Skin epidermis (tissue), 12 donors: ENCODE measurements around the gene TAPT1.
"Not testable (repeated sequence)": the region's sequence is repeated elsewhere in the genome, so short reads cannot be mapped to it uniquely, and the experiment has no call there.

Experiments used
- H3K27ac ChIP-seq, 21 experiments: fragments of 200-600 bp; sonication (generic) in 11 of 21; one replicate each; pipeline ENCODE4 v1.5.0; 2020; ENCODE audit warnings: mild to moderate bottlenecking in 3 of 21, inconsistent platforms in 2 of 21, moderate library complexity in 2 of 21
- H3K4me3 ChIP-seq, 7 experiments: fragments of 200-600 bp; sonication (generic) in 2 of 7; one replicate each; pipeline ENCODE4 v1.5.0; 2020; ENCODE audit warnings: inconsistent platforms in 2 of 7, mild to moderate bottlenecking in 2 of 7, moderate library complexity in 1 of 7

Gene TAPT1

DNA sequence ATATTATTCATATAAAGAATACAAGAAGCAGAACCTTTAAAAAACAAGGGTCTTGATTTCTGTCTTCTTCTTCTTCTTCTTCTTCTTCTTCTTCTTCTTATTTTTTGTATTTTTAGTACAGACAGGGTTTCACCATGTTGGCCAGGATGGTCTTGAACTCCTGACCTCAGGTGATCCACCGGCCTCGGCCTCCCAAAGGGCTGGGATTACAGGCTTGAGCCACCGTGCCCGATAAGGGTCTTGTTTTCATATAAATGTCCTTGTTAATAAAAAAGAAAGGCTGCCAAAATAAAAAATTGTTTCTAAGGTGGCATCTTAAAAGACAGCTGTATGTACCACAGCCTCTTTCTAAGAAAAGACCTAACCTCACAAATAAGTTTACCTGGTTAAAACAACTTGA, 31.5 kb downstream of the TAPT1 start:
- not testable (repeated sequence) for H3K4me3 ChIP-seq, H3K27ac ChIP-seq

DNA sequence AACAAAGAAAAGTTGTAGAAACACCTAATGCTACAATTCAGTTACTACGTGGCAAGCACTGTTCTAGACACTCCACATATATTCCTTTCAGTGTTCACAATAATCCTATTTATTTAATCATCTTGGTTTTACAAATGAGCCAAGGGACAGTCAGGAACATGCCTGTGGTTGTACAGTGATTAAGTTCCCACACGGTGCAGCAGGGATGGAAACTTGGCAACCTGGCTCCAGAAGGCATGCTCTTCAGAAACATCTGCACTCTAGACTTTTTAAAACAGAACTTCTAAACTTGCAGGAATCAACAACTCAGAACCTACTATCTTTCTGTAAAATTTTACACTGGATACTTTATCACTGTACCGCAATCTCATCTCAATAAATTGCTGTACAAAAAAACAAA, 32.1 kb downstream of the TAPT1 start:
- no peak overlapping the region for H3K27ac ChIP-seq
- H3K4me3 ChIP-seq = no peak overlapping the region

DNA sequence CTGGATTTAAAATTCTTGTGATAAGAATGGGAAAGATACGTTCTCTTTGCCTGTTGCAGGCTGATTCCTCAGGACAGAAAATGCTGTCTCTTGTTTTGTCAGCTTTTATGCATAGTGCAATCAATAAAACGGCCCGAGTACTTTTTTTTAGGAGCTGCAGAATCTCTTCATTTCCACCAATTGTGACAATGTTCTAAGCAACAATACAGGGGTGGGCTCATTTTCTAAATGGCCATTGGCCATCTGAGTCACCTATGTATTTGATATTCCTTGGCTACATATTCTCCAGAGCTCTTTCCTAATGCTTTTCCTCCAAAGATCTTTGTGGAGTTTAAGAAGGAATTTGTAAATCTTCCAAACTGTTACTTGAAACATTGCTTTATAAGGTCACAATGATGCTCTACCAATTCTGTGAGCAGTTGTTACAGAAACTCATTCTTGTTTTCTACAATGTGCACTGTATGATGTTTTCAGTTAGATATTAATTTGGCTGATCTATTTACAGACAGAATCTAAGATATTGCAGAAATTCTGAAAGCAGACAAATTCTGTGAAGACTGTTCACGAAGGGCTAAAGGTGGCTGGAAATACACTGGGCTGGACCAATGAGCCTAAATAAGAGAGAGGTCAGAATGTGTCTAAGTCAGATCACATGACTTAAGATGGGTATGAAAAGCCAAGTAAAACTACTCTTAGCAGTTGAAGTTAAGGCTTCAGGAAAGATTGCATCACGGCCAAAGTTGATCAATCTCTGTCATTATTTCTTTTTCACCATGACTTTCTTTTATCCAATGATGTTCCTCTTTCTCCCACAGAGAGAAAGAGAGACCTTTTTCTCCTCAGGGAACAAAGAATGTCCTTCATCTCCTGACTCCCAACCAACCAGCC, 33.4 kb downstream of the TAPT1 start:
- no peak overlapping the region for H3K27ac ChIP-seq
- no peak overlapping the region for H3K4me3 ChIP-seq

DNA sequence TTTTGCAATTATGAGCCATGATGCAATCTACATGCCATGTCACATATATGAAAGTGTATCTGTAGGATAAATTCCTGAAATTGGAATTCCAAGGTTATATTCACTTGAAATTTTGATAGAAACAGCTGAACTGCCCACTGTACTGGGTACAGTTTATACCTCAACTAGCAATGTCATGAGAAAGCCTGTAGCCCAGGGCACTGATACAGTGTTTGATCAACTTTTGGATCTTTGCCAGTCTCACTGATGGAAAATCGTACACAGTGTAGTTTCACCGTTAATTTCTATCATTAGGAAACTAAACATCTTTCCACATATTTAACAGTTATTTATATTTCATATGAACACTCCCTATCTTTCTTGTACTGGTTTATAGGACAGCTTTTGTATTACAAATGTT, 34.2 kb downstream of the TAPT1 start:
- Histone ChIP-seq H3K4me3 (no peak overlapping the region), H3K27ac (no peak overlapping the region)

DNA sequence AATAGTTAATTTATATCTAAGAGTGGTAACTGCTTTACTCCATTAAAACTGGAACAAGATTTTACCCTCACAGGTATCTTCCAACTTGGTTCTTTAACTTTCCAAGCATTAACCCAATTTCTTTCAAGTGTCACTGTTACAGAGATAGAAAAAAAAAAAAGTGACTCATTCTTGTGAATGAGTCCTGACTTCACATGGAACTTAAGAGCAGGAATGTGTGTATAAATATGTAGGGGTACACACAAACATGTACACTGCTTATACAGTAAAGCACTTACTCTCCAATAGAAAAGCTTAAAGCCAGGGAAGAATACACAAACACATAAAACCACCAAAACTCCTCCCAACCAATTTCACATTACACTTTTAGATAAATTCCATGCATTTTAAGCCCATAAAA, 38.8 kb downstream of the TAPT1 start:
- H3K27ac ChIP-seq = no peak overlapping the region
- H3K4me3 ChIP-seq = no peak overlapping the region

DNA sequence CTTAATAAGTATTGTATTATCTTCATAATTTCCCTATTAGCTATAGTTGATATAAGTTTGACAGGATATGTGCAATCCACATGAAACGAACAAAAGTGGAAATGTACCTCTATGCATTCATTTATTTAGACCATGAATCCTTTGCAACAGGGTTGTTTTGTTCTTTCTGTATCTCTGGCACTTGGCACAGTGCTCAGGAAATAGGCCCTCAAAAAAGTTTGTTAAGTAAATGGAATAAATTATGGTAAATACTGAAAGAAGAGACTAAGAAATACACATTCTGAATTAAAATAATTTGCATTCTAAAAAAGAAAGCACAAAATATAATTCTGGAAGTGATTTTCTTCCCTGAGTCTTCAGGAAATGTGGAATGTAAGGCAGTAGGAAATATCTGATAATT, 39.3 kb downstream of the TAPT1 start:
- Histone ChIP-seq H3K27ac (no peak overlapping the region), H3K4me3 (no peak overlapping the region)

DNA sequence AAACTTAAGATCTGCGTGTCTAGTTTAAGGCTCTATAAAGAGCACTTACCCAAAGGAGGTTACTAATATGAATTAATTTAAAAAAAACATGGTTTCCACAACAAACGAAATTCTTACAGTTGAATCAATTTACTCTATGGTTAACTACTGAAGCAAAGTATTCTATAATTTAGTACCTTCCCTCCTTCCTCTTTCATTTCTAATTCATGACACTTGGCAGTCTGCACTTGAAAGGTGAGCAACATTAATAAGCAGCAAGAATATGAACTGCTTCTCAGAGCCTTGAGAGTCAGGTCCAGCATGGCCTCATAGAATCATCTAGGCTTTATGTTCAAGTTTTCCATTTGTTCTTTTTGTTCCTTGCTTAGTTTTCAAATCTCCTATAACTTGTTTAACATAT, 42.7 kb downstream of the TAPT1 start:
- Histone ChIP-seq H3K4me3 (no peak overlapping the region), H3K27ac (no peak overlapping the region)

DNA sequence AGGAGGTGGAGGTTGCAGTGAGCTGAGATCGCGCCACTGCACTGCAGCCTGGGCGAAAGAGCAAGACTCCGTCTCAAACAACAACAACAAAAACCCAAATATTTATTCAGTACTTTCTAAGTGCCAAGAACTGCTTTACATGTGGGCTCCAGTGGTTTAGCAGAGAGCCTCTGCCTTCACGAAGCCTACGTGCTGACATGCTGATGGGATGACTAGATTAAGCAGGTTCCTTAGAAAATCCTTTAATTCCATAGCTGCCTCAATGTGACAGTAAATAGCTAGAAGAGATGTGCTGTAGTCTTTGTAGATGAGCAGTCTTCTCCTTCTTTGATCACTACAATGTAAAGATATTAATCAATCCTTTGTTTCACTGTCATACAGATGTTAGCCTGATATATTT, 49.6 kb downstream of the TAPT1 start:
- no peak overlapping the region for H3K27ac ChIP-seq
- H3K4me3 ChIP-seq = no peak overlapping the region

DNA sequence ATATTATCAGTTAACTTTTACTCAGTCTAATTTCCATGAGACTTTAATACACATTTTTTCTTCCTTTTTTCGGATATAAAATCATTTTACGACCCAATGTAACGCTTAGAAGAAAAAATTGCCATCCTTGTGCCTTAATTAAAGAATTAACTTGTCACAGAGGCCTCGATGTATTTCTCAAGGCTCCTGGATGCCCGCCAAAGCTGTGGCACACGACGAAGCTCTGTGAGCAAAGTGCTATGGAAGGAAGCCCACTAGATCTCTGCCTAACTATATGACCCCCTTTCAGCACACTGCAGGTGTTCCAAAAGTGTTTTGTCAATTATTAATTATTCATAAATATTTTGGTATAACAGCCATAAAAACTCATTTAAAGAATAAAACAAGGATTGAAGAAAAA, 54.4 kb downstream of the TAPT1 start:
- Histone ChIP-seq H3K4me3 (no peak overlapping the region), H3K27ac (no peak overlapping the region)

DNA sequence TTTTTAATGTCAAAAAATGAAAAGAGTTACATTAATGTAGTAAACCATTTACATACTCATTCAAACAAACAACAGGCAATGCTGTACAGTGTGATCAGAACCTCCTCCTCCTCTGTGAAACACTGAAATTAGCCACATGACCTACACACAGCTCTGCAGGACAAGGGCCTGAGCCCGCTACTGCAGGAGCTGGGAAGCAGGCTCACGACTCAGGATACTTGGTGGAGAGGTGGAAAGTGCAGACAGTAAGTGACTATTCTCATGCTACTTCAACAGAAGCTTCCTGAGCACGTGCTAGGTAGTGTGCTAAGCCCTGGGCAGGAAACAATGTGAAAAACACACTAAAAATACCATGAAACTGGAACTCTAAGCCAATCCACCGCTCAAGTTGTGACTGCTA, 56.8 kb downstream of the TAPT1 start:
- Histone ChIP-seq H3K27ac (no peak overlapping the region), H3K4me3 (no peak overlapping the region)

DNA sequence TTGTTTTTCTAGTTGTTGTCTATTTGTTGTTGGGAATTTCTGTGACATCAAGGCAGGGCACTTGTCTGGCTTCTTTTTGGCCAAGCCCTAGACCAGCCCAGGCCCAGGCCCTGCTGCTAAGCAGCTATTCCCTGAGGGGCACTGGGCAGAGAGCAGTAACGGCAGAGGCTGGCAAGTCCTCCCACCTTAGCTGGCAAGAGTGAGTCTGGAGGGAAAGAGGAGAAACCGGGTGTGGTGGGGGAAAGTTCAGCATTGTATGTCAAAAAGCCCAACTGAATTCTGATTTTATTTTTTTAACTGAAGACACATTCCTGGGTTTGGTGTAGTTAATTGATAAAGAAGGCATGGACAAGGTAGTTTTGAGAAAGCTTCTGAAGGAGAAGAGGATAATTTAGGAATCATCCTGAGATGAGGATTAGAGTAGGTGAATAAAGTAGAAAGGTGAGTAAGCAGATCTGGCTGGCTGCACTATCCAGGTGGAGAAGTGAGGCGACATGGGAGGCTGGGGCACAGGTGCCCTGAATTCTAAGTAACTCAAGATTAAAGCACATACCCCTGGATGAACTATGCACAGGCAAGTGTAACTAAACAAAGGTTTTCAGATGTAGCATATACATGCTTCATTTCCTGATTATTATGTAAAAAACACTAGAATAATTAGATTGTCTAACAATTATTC, 57.4 kb downstream of the TAPT1 start:
- H3K27ac ChIP-seq = no peak overlapping the region
- no peak overlapping the region for H3K4me3 ChIP-seq

DNA sequence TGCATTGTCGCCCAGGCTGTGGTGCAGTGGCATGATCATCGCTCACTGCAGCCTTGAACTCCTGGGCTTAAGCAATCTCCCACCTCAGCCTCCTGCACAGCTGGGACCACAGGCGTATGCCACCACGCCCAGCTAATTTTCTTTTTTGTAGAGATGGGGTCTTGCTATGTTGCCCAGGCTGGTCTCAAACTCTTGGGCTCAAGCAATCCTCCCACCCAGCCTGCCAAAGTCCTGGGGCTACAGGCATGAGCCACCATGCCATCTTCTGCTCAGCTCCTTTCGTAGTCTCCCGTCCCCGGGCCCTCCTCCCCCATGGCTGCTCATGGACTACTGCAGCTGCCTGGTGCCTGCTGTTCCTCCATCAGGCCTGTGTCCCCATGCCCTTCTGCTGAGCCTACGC, 58.1 kb downstream of the TAPT1 start:
- no peak overlapping the region for H3K4me3 ChIP-seq
- H3K27ac ChIP-seq = no peak overlapping the region

DNA sequence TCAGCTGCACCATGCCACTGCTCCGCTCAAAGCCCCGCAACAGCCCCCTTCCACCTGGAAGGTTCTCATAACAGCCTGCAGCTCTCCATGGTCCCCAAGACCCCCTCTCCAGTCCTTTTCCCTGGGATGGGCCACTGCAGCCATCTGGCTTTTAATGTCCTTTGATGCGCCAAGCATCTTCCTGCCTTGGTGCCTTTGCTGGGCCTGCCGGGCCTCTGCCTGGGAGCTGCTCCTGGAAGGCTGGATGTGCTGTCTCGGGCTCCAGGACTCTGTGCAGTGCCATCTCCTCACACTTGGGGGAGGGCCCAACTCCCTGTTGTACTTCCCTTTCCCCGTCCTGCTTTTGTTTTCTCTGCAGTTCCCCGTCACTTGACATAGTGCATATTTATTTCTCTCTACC, 60.3 kb downstream of the TAPT1 start:
- Histone ChIP-seq H3K4me3 (no peak overlapping the region), H3K27ac (no peak overlapping the region)

DNA sequence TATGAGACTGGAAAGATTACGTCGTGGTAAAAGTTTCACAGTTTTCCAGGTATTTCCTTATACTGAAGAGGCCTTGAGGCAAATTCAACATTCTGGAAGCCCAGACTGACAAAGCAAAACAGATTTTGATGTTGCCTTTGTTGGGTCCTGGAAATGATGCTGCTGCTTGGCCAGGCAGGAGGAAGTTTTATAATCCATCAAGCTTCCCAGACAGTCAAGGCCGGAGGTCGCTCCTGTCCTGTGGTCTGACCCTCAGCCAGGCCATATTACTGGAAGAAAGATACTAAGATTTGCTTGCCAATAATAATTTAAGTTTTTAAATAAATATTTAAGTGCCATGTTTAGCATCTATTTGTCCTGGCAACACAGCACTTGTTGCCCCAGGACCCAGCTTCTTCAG, 63.4 kb downstream of the TAPT1 start:
- no peak overlapping the region for H3K4me3 ChIP-seq
- H3K27ac ChIP-seq = no peak overlapping the region

DNA sequence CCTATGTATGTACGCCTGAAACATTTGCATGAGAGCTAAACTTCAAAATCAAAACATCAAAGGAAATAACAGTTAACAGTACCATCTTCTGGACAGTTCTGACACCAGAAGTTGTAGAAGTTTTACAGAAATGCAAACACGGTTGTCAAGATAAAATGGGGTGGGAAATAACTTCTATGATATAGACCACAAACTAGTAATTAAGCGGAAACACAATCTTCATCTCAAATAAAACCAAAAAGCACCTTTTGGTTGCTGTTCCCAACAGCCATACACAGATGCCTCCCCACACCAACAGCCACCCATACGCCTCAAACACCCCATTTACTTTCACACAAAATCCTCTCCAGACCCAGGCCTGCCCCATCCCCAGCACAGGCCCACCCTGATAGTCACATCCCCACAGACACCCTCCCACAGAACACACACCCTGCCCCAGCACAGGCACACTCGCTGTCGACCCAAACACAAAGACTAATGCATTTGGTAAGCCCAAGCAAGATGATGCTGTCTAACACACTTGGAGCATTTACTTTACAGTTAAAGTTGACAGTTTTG, 64.3 kb downstream of the TAPT1 start:
- Histone ChIP-seq H3K27ac (no peak overlapping the region), H3K4me3 (no peak overlapping the region)

DNA sequence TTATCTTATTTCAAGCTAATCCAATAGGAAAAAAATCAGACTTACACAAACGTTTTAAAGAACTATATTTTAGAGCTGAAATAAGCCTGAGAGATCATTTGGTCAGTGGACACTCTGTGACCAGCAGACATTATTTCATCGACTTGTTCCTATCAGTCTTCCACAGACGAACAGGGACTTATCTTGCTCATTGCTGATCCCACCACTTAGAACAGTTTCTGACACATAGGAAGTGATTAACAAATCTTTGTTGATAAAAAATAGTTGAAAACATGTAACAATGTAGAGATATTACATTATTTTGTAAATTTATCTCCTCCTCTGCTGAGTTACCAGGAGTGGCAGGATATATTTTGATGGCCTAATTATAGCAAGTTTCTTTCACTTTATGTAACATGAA, 65.8 kb downstream of the TAPT1 start:
- Histone ChIP-seq H3K4me3 (no peak overlapping the region), H3K27ac (no peak overlapping the region)

DNA sequence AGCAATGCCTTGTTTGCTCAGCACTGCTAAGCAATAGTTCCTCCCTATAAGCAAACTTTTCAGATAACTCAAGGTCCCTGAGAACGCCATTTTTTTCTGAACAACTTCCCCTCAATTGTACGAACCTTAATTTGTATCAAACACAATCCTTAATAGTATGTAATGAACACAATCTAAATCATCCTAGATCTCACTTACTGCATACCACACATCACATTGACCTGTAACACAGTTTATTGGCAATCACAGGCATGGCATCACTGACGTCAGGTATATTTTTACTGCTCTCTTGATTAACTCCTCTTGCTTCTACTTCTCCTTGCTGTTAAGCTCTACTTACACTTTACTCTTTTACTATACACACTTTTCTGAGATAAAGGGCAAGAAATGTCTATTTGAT, 67.0 kb downstream of the TAPT1 start:
- H3K27ac ChIP-seq = no peak overlapping the region
- no peak overlapping the region for H3K4me3 ChIP-seq

DNA sequence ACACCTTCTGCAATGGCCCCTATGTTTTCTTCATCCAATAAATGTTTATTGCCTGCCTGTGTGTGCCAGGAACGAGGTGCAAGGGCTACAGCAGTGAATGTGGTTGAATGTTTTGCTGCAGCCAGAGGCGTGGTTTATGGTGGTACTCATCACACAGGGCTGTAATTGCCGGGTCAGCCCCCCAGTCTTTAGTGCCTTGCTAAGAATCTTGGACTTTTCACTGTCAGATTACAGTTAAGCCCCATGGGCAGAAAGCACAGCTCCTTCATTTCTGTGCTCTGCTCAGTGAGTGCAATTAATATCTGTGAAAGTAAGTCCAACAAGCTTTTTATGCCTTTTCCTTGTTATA, 67.8 kb downstream of the TAPT1 start:
- H3K4me3 ChIP-seq = no peak overlapping the region
- no peak overlapping the region for H3K27ac ChIP-seq

DNA sequence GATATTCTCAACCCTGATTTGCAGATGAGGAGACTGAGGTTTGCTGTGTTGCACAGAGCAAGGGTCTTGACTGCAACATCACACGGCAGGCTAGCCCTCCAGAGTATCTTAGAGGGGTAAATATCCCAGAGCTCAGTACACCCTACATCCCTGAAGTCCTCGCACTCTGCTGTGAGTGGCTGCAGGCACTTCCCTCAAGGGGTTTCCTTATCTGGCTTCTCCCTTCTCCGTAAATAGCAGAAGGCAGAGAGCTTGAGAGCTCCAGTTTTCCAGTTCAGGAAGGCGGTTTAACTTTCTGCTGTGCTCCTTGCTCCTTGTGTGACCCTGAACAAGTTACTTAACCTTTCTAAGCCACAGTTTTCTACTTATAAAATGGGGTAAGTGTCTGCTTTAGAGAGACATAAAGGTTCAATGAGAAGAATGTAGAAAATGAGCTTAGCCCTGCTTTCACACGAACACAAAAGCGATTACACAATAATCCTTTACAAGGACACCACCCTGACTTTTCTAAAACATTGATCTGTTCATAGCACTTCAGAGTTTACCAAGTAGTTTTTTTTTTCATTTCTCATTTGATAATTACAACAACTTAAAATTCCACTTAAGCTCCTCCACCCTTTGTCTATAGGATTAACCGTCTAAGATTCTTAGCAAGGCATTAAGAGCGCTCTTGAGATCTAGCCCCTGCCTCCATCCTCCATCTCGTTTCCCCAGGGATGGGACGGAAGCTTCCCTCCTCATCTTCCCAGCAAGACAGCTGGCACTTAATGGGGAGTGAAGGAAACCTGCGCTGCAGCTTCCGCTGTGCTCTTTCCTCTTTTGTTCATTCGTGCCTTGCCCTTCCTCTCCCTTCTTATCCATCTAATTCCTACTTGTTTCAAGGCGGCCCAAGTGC, 68.4 kb downstream of the TAPT1 start:
- Histone ChIP-seq H3K27ac (no peak overlapping the region), H3K4me3 (no peak overlapping the region)

DNA sequence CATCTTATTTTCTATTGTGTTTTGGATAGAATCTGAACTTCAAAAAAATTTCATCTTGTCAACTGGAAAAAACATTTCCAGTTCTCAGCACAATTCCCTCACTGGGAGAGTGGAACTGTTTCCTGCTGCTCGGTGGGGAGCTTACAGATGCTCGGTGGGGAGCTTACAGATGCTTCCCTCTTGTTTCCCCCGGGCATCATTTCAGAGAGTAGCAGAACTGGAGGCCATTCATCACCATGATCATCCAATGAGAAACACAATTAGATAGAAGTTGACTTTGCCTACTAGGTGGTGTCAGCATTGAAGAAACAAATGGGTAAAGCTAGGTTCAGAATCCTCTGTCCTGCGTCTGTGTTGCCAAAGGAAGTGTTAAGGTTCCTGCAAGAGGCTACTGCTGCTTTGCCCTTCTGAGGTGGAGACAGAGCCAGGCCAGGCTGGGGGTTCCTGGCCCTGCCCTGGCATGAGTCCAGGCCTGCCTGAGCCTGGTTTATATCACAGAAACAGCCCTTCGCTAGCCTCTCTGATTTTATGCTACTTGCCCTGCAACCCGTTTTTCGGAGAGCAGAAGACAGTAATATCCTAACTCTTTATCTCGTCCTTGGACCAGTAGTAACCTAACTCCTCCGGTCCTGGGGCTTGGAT, 70.6 kb downstream of the TAPT1 start:
- Histone ChIP-seq H3K27ac (no peak overlapping the region), H3K4me3 (no peak overlapping the region)
